Measurements from ENCODE around the gene BCL6B. TPM values are rescaled to one million over a fixed set of nuclear protein-coding genes. Genes with fewer than 3 reads are reported as not detected.

BCL6B gene
- total and polyA plus RNA-seq, 11 donors = 5.9 to 32.8 (median 10.6) TPM

- intact Hi-C loops (cut with DNase I) = loop anchor here in 8 of 10 donors (2.0 to 10.0 kb wide), 8 partner anchors 91 to 341 kb away; partner anchors contain the start of genes TEKT1 (in 1 of the 8) and XAF1 (in 1 of the 8)
- Histone ChIP-seq H3K27ac (no peak overlapping the region), H3K9me3 (no peaks in the 10 kb centered on the region), H3K36me3 (peaks cover 0 to 60% (median 37%) of the 10 kb centered on the region in 9 donors), H3K27me3 (no peaks in the 10 kb centered on the region), H3K4me3 (no peak overlapping the region), H3K4me1 (peaks cover 0 to 19% (median 6%) of the 10 kb centered on the region in 12 donors)
- DNase-seq = no peak
- ATAC-seq = peak in 1 of 4 donors; percentile 16
- 82 to 92% (median 86%) methylated on average over 5 to 7 of the region's 7 CpGs for WGBS, 4 donors
- TF ChIP-seq POLR2A (IDR thresholded peaks at IDR 0.05) = no peak
Observed at GRCh38 chr17:7005716-7006115, 17.1 kb upstream of the BCL6B start.

GRCh38 chr17:7007143-7007542 lies 15.7 kb upstream of the BCL6B start:
- Histone ChIP-seq H3K36me3 (peaks cover 0 to 46% (median 23%) of the 10 kb centered on the region in 9 donors), H3K4me3 (no peak overlapping the region), H3K27ac (no peak overlapping the region), H3K27me3 (no peaks in the 10 kb centered on the region), H3K9me3 (no peaks in the 10 kb centered on the region), H3K4me1 (peaks cover 4 to 30% (median 17%) of the 10 kb centered on the region in 12 donors)
- DNase-seq = no peak
- TF ChIP-seq CTCF (IDR thresholded peaks at IDR 0.05) (no peak), POLR2A (IDR thresholded peaks at IDR 0.05) (no peak)
- intact Hi-C loops (cut with DNase I) = loop anchor here in 8 of 10 donors (5.0 to 10.0 kb wide), 5 partner anchors 162 to 342 kb away; partner anchors contain the start of genes TEKT1 (in 1 of the 8) and XAF1 (in 1 of the 8)
- ATAC-seq = no peak
- 85 to 89% (median 87%) methylated on average over 2 of the region's 2 CpGs for WGBS, 4 donors

GRCh38 chr17:7010523-7010922 lies 12.3 kb upstream of the BCL6B start:
- H3K4me1 ChIP-seq = peaks cover 8 to 45% (median 30%) of the 10 kb centered on the region in 12 donors
- intact Hi-C loops (cut with DNase I) = loop anchor here in 2 of 10 donors (5.0 to 10.0 kb wide), 2 partner anchors 256 to 358 kb away; partner anchors contain the start of genes XAF1 (in 2 of the 2), C17orf100 (in 1 of the 2) and MED31 (in 1 of the 2)
- TF ChIP-seq CTCF (IDR thresholded peaks at IDR 0.05) (no peak), POLR2A (IDR thresholded peaks at IDR 0.05) (no peak)
- H3K27me3 ChIP-seq = no peaks in the 10 kb centered on the region
- H3K4me3 ChIP-seq = peak overlapping the region in 2 of 12 donors; percentile 92 to 99
- no peaks in the 10 kb centered on the region for H3K9me3 ChIP-seq
- no peak overlapping the region for H3K27ac ChIP-seq
- peaks cover 0 to 29% (median 9%) of the 10 kb centered on the region in 9 donors for H3K36me3 ChIP-seq
- WGBS, 4 donors = 88 to 96% (median 91%) methylated on average over 2 of the region's 2 CpGs
- ATAC-seq = no peak
- no peak for DNase-seq

- peaks cover 8 to 54% (median 37%) of the 10 kb centered on the region in 12 donors for H3K4me1 ChIP-seq
- H3K4me3 ChIP-seq = peak overlapping the region; percentile 75 to 99 (median 91)
- no peaks in the 10 kb centered on the region for H3K27me3 ChIP-seq
- ATAC-seq (no peak), DNase-seq (no peak)
- H3K9me3 ChIP-seq = no peaks in the 10 kb centered on the region
- H3K27ac ChIP-seq = peak overlapping the region in 4 of 12 donors; percentile 96 to 98 (median 98)
- intact Hi-C loops (cut with DNase I) = loop anchor here in 2 of 10 donors (5.0 to 10.0 kb wide), 2 partner anchors 257 to 359 kb away; partner anchors contain the start of genes XAF1 (in 2 of the 2), C17orf100 (in 1 of the 2) and MED31 (in 1 of the 2)
- H3K36me3 ChIP-seq = peaks cover 0 to 28% (median 6%) of the 10 kb centered on the region in 9 donors
- no peak for TF ChIP-seq POLR2A (IDR thresholded peaks at IDR 0.05)
- no peak for TF ChIP-seq CTCF (IDR thresholded peaks at IDR 0.05)
- WGBS, 4 donors = 49 to 65% (median 52%) methylated on average over 14 of the region's 14 CpGs
Observed at GRCh38 chr17:7011415-7011814, 11.4 kb upstream of the BCL6B start.

All from heart left ventricle (tissue), 16 donors.